ENCODE results near the gene WDR37.

The WDR37 gene

DNA sequence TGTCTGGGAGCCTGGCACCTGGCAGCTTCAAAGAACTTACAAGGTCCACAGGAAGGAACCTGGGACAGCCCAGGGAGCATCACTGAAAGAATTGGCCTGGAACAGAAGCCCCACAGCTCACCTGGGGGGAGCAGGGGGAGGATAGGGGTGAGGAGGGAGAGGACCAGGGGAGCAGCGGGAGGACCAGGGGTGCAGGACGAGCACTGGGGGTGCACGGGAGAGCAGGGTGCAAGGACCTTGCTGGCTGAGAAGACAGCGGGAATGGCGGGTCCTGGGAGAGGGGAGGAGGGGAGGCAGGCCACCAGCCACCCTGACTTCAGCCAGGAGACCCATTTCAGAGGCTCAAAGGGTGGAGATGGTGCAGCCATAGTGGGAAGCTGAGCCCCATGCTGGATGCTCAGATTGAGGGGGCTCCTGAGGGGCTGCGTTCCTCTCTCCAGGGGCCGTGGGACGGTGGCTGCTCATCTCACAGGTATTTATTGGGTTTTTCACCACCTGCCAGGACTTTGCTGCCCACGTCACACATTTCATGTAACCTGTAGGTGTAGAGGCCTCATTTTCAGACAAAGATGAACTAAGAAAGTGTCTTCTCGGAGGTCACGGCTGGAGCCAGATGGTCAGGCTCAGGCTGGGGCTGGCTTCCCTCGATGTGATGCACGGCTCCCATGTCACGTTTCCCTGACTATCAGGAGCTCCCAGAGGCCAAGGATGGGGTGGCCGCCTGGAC is 110.1 kb downstream of the WDR37 start:
- in situ Hi-C loops (cut with MboI; ENCODE audit: low sequenced_read_pairs), result no loop called here

DNA sequence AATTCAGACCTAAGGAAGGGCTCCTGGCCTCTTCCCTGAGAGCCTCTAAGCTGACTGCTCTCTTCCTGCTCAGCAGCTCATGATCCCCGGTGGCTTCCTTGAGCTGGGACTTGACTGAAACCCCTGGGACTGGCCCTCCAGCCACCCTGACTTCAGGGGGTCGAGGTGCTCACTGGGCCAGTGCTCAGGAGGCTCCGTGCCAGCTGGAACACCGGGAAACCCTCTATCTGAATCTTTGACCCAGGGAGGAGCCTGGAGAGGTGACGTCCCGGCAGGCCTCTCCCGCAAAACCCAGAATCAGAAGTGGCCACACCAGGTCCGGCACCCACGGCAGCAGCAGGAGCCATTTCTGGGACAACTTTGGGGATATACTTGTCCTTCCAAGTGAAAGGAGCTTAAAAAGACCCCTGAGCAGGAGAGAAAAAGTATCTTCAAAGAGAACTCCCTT is 110.7 kb downstream of the WDR37 start:
- in situ Hi-C loops (cut with MboI; ENCODE audit: low sequenced_read_pairs), result no loop called here

DNA sequence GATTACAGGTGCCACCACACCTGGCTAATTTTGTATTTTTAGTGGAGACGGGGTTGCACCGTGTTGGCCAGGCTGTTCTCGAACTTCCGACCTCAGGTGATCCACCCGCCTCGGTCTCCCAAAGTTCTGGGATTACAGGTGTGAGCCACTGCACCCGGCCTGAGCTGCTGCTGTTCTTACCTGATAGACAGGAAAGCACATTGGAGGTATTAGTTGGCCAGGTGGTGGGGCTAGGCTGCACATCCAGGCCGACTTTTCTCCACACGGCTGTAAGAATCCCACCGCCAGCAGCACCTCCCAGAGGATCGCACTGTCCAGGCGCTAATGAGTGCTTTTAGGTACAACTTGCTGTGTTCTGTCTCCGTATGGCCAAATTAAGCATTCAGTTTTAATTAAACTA is 112.6 kb downstream of the WDR37 start:
- in situ Hi-C loops (cut with MboI; ENCODE audit: low sequenced_read_pairs), result no loop called here

DNA sequence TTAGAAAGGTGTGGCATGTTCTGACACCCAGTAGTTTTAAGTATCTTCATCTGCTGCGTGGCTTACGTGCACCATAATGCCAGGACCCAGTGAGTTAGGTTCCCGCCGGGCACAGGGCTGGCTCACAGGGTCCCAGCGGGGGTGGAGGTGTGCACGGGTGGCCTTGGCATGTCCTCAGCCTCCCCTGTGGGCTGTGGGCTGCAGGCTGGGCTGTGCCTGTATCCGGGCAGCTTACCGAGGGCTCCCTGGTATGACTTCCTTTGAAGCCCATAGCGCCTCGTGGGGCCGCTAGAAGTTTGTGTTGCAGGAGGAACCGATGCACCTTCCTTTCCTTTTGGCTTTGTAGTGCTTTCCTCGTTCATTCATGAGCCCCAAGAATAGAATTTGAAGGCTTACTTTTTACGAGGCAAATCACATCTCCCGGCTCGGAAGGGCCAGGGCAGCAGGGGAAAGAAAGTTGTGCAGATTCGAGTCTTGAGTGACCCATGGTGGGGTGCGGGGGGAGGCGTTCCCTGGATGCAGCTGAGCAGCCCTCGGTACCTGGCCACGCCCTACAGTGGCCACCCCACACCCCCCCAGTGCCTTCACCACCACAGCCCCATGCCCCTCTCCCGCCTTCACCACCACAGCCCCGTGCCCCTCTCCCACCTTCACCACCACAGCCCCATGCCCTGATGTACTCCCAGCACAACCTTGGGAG is 113.2 kb downstream of the WDR37 start:
- in situ Hi-C loops (cut with MboI; ENCODE audit: low sequenced_read_pairs), result no loop called here

DNA sequence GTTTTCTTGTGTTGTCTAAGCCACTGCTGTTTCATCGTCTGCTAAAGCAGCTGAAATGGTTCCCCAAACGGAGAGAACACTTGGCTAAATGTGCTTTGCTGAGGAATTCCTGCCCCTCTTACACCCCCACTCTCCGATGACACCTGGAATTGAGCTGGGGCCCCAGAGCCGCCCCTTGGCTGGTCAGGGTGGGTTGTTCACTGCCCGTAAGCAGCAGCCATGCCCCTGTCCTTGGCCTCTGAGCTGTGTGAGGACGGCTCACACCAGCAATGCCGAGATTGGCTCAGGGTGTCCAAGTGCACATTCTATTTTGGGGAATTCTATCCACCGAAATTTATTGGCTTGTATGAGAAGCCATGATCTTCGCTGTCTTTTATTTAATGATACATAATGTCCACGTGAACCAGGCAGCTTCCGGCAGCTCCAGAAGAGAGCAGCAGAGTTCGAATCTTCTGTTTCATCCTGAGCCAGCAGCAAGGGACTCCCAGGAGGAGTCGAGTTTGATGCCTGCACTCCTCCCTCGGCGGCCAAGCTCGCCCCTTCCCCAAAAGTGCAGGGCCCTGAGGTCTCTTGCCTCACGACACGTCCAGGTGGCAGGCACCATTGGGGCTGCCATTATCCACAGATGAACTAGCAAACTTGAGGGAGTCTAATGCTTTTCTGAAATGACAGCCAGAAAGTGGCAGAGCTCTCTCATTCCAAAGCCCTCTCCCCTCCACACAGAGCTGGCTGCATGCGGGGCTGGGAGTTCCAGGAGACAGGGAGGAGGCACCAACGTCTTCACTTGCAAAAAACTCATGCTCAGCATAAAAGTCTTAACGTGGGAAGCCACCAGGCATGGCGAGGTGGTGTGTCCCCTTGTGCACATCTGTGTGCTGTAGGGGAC is 114.0 kb downstream of the WDR37 start:
- in situ Hi-C loops (cut with MboI; ENCODE audit: low sequenced_read_pairs), result no loop called here

DNA sequence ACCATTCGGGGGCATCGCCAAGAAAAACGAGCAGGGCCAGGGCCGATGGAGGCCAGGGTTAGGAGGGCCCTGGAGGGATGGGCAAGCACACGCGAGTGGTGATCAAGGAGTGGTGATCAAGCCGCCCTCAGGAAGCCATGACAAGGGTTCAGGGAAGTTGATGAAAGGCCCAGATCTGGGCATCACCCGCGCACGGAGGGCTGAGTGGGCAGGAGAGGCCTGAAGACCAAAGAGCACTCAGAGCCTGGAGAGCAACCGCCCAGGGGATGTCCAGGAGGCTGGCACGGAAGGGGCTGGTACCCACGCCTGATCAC is 114.6 kb downstream of the WDR37 start:
- in situ Hi-C loops (cut with MboI; ENCODE audit: low sequenced_read_pairs), result no loop called here

DNA sequence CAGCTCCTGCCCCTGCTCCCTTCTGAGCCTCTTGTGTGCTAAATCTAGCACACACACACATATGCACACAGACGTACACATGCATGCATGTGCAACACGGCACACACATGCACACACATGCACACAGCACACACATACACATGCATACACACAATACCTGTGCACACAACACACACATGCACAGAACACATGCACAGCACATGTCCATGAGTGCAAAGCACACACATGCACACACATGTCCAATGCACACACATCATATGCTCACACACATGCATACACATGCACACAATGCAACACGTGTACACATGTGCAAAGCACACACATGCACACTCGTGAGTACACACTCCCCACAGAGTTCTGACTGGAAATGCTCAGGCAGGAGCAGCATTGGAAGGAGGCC is 115.0 kb downstream of the WDR37 start:
- in situ Hi-C loops (cut with MboI; ENCODE audit: low sequenced_read_pairs), result no loop called here

DNA sequence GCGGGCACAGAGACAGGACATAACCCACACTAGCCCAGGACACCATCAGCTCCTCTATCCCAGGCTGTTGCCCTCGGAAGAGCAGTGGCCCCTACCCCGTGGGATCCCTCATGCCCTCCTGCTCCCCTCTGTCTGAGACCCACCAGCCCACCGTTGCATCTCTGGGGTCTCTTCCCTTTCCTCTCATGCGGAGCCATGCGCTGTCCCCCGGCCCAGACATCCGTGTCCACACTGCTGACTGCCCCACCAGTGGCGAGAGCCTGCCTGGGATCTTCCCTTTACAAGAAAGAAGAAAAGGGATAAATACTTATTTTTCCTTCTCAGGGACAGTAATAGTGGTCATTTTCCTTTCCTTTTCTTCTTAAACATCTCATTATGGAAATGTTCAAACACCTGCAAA is 115.4 kb downstream of the WDR37 start:
- in situ Hi-C loops (cut with MboI; ENCODE audit: low sequenced_read_pairs), result no loop called here

DNA sequence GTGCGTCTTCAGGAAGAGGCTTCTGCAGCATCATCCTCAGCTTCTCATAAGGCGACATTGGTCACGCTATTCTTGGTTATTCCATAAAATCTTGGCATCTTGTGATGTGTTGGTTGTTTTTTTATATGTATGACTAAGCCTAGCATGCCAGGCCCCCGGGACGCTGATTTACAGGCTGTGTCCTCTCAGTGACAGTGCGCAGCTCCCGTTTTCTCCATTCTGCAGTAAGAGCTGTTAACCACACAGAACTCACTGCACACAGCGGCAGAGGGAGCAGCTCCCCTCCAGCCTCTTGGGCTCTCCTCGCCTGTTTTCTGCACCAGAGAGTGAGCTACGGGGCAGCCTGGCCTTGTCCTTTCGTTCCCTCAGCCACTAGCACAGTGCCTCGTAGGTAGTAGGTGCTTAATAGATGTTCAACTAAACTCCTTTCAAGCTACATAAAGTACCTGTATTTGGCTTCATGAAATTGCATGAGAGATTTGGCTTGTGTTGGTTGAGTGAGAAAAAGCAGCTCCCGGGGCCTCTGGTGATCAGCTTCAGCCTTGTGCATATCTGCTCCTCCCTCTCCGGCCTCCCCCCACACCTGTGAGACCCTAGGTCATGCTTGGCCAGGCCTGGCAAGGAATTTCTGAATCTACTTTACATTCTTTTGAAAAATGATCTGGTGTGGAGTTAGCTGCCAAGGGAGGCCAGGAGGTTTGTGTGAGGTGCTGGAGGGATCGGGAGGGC is 116.2 kb downstream of the WDR37 start:
- in situ Hi-C loops (cut with MboI; ENCODE audit: low sequenced_read_pairs), result no loop called here

DNA sequence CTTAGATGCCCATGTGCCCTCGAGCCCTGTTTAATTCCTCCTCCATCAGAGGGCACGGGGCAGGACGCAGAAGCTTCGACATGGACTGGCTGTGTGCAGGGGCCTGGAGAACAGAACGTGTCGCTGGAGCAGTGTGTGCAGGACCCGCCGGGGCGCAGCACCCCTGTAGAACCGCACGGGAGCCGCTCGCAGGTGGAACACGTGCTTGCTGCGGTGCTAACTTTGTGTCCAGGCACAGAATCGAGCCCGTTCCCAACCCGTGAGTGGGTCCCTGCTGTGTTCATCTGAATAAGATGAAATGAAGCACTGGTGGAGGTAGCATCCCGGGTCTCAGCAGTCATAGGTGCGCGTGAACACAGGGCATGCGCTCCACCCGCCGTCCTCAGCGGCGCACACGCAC is 116.9 kb downstream of the WDR37 start:
- in situ Hi-C loops (cut with MboI; ENCODE audit: low sequenced_read_pairs), result no loop called here

DNA sequence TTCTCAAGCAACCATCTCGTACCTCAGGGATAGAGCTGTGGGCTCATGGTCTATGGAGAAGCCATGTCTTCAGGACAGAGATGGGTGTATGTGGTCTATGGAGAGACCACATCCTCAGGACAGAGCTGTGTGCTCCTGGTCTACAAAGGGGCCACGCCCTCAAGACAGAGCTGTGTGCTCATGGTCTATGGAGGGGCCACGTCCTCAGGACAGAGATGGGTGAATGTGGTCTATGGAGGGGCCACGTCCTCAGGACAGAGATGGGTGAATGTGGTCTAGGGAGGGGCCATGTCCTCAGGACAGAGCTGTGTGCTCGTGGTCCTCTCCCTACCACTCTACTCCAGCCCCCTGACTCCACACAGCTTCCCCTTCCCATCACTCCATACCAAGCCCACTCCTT is 117.8 kb downstream of the WDR37 start:
- in situ Hi-C loops (cut with MboI; ENCODE audit: low sequenced_read_pairs), result no loop called here

DNA sequence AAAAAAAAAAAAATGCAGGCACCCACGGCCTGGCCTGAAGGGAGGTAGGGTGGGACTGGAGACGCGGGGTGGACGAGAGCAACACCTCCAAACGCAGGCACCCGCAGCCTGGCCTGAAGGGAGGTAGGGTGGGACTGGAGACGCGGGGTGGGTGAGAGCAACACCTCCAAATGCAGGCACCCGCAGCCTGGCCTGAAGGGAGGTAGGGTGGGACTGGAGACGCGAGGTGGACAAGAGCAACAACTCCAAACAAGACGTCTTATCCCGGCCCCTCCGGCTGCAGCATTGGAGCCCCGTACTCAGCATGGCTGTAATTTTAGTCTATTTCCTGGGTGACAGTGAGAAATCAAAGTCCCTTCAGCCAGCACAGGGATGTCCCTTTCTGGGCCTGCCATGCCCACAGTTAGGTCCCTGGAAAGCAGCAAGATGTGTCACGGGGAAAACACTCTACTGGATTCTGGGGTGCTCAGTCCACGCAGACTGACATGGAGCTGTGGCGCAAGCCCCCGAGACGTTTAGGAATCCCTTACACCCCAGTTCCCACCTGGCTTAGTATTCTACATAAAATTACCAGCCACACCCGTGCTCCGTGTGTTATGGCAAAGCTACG is 119.9 kb downstream of the WDR37 start:
- in situ Hi-C loops (cut with MboI; ENCODE audit: low sequenced_read_pairs), result no loop called here

DNA sequence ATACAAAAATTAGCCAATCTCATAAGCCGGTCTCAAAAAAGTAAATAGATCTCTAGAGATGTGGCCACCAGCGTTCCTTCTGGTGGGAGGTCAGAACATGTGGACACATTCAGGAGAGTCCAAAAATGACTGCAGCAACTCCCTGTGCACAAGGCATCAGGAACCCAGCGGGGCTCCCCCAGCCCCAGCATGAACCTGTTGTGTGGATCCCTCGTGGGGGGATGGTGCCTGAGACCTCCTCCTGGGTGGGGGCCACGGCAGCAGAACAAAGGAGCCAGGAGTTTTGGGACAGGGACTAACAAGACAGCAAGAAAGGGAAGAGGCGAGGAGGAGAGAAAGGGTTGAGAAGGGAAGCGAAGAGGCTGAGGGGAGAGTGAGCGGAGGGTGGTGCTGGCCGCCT is 121.8 kb downstream of the WDR37 start:
- in situ Hi-C loops (cut with MboI; ENCODE audit: low sequenced_read_pairs), result no loop called here

DNA sequence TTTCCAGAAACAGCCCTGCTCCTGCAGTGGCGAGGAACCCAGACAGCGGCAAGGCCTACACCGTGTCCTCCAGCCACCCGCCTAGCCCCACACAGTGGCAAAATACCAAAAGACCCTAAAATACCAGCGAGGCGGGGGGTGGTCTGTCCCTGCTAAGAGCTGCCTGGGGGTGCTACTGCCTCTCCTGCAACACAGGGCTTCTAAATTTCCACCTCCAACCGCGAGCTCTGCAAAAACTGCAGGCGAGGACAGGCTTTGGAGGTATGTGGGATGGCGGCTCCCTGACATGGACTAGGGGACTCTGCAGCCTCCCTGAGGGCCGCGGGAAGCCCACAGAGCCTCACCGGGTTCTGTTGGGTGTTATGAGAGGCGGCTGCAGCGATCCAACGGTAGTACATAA is 122.3 kb downstream of the WDR37 start:
- in situ Hi-C loops (cut with MboI; ENCODE audit: low sequenced_read_pairs), result no loop called here

DNA sequence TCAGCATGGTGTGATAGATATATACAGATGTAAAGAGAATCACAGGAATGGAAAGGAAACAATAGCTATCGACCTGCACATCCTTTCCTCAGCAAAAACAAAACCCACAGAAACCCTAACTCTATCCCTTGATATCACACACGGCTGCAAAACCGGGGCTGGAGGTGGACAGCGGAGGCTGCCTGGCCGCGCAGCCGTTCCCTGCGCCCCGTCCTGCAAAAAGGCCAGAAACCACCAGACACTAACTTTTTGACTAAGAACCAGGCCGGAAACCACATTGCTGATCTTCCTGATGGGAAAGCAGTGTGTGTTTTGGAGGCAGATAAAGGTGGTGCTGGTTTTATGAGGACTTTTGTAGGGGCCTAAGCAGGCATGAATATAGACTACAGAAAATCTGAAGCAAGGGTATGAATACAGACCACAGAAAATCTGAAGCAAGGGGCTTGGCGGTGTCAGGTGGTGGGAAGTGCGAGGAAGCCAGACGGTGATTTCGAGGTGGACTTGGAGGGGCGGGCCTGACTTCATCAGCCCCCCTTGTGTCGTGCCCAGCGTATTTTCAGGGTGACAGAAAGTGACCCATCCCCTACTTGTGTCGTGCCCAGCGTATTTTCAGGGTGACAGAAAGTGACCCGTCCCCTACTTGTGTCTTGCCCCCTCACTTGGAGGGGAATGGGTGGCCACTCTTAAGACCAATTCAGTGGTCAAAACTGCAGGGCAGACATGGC is 123.3 kb downstream of the WDR37 start:
- in situ Hi-C loops (cut with MboI; ENCODE audit: low sequenced_read_pairs), result no loop called here

DNA sequence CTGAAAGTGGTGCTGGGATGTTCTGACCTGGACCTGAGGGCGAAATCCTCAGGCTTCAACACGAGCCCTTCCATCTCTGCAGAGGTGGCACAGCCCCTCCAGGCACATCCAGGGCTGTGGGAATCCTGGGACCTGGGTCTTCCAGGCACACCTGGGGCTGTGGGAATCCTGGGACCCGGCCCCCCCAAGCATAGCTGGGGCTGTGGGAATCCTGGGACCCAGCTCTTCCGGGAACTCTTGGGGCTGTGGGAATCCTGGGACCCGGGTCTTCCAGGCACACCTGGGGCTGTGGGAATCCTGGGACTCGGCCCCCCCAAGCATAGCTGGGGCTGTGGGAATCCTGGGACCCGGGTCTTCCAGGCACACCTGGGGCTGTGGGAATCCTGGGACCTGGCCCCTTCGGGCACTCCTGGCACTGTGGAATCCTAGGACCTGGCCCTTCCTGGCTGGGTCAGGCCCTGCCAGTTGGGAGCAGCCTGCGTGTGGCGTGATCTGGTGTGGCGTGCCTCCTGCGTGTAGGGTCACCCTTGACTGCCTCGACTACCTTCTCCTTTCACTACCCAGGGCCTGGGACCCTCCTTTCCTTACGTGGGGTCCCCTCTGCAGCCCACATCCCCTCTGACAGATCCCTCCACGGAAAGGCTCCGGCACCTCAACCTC is 124.0 kb downstream of the WDR37 start:
- in situ Hi-C loops (cut with MboI; ENCODE audit: low sequenced_read_pairs), result no loop called here

DNA sequence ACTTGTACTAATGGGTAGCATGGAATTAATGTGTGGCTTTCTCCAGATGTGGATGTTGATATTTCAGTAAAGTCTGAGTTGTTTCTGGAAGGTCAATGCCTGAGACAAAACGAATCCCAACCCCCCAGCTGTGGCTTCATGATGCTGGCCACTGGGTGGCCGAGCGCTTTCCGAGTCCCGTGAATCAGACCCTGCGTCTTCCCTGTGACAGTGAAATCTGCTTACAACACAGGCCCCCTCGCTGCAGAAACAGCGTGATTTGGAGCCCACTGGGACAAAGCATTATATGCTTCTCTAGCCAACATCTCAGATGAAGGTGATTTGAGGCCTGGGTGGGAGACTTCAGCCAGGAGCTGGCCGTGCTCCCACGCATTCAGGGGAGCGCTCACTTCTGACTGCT is 124.7 kb downstream of the WDR37 start:
- in situ Hi-C loops (cut with MboI; ENCODE audit: low sequenced_read_pairs), result no loop called here

All from hTERT RPE-1 (cell line).